ENCODE measurements around the gene SULT1A1.

SULT1A1 gene

GRCh38 chr16:28556914-28557320, 52.9 kb downstream of the SULT1A1 start:
- TF ChIP-seq EZH2phosphoT487 (IDR thresholded peaks at IDR 0.05; ENCODE audit: borderline replicate concordance) (no peak), CTCF (conservative IDR thresholded peaks at IDR 0.05; ENCODE audit: low read length) (no peak)
- Histone ChIP-seq H3K27me3 (ENCODE audit: insufficient read depth, low read length, poor library complexity, severe bottlenecking) (no peaks in the 10 kb centered on the region), H3K9me3 (ENCODE audit: insufficient read depth, low read depth, low read length) (no peaks in the 10 kb centered on the region), H3K4me2 (ENCODE audit: low read depth, low read length, poor library complexity, severe bottlenecking) (peak overlapping the region; percentile 20), H3K79me2 (ENCODE audit: insufficient read depth, low read length) (peaks cover 30% of the 10 kb centered on the region), H3K4me3 (ENCODE audit: low read length, poor library complexity, severe bottlenecking) (no peak overlapping the region), H3K9me2 (replicated peaks; ENCODE audit: low read depth, low read length) (no peaks in the 10 kb centered on the region), H4K20me1 (ENCODE audit: insufficient read depth, low read length, poor library complexity, severe bottlenecking) (peaks cover 10% of the 10 kb centered on the region), H2AFZ (ENCODE audit: low read length) (no peak overlapping the region), H3K9ac (ENCODE audit: low read depth, low read length, poor library complexity, severe bottlenecking) (no peak overlapping the region), H3K36me3 (ENCODE audit: insufficient read depth, low read length) (no peaks in the 10 kb centered on the region), H3F3A (ENCODE audit: low read depth) (no peaks in the 10 kb centered on the region), H3K4me1 (ENCODE audit: insufficient read depth, low read length, poor library complexity, severe bottlenecking) (peaks cover 17% of the 10 kb centered on the region)

GRCh38 chr16:28555561-28555960, 54.3 kb downstream of the SULT1A1 start:
- Histone ChIP-seq H3K4me3 (ENCODE audit: low read length, poor library complexity, severe bottlenecking) (peak overlapping the region; percentile 33), H3K9me2 (replicated peaks; ENCODE audit: low read depth, low read length) (no peaks in the 10 kb centered on the region), H3K36me3 (ENCODE audit: insufficient read depth, low read length) (no peaks in the 10 kb centered on the region), H3K4me1 (ENCODE audit: insufficient read depth, low read length, poor library complexity, severe bottlenecking) (peaks cover 10% of the 10 kb centered on the region), H3K9me3 (ENCODE audit: insufficient read depth, low read depth, low read length) (no peaks in the 10 kb centered on the region), H3K27me3 (ENCODE audit: insufficient read depth, low read length, poor library complexity, severe bottlenecking) (no peaks in the 10 kb centered on the region), H3F3A (ENCODE audit: low read depth) (no peaks in the 10 kb centered on the region), H2AFZ (ENCODE audit: low read length) (no peak overlapping the region), H4K20me1 (ENCODE audit: insufficient read depth, low read length, poor library complexity, severe bottlenecking) (peaks cover 10% of the 10 kb centered on the region), H3K9ac (ENCODE audit: low read depth, low read length, poor library complexity, severe bottlenecking) (peak overlapping the region; percentile 77), H3K79me2 (ENCODE audit: insufficient read depth, low read length) (peaks cover 30% of the 10 kb centered on the region), H3K4me2 (ENCODE audit: low read depth, low read length, poor library complexity, severe bottlenecking) (peak overlapping the region; percentile 88)
- TF ChIP-seq EZH2phosphoT487 (IDR thresholded peaks at IDR 0.05; ENCODE audit: borderline replicate concordance) (no peak), CTCF (conservative IDR thresholded peaks at IDR 0.05; ENCODE audit: low read length) (no peak)
